Measurements from ENCODE around the gene GRHL3. TPM values are rescaled to one million over a fixed set of nuclear protein-coding genes. Genes with fewer than 3 reads are reported as not detected.

Gene GRHL3
- total and polyA plus RNA-seq, 4 donors, result 0.07 to 0.09 (median 0.09) TPM

DNA sequence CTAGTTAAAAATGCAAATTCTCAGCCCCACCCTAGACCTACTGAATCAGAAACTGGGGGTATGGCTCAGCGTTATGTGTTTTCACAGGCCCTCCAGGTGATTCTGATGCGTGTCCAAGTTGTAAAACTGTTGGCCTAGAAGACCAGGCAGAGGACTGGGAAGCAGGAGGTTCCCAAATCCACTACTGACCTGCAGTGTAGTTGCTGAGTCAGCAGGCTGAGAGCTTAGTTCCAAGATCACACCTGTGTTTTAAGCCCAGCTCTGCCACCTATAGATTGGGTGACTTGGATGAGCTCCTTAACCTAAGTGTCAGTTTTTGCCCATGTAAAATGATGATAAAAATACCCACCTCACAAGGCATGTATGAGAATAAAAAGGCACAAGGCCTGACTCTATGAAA, 4.1 kb downstream of the GRHL3 start:
- H3K9ac ChIP-seq (ENCODE audit: low read depth in 1 of 2, low read length in 2 of 2), result no peak overlapping the region
- 93% methylated on average over 2 of the region's 2 CpGs for WGBS
- H3K36me3 ChIP-seq (ENCODE audit: control insufficient read depth in 4 of 4, insufficient read depth in 3 of 4, low read depth in 1 of 4, low read length in 3 of 4), result no peaks in the 10 kb centered on the region
- TF ChIP-seq RXRA (IDR thresholded peaks at IDR 0.05), result no peak
- no peak for TF ChIP-seq HNF4A (conservative IDR thresholded peaks at IDR 0.05)
- TF ChIP-seq NR2F2 (IDR thresholded peaks at IDR 0.05), result no peak
- no peak for TF ChIP-seq ZBTB33 (IDR thresholded peaks at IDR 0.05)
- no peak for TF ChIP-seq YY1 (IDR thresholded peaks at IDR 0.05)
- no peak for TF ChIP-seq MAX (IDR thresholded peaks at IDR 0.05)
- no peak for TF ChIP-seq TAF1 (conservative IDR thresholded peaks at IDR 0.05)
- TF ChIP-seq HNF4G (IDR thresholded peaks at IDR 0.05), result no peak
- no peak for TF ChIP-seq FOXA2 (IDR thresholded peaks at IDR 0.05)
- TF ChIP-seq JUND (IDR thresholded peaks at IDR 0.05), result no peak
- TF ChIP-seq SP1 (IDR thresholded peaks at IDR 0.05), result no peak
- no peaks in the 10 kb centered on the region for H3K27me3 ChIP-seq (ENCODE audit: control insufficient read depth in 4 of 4, insufficient read depth in 4 of 4, low read length in 3 of 4)
- no peak overlapping the region for H3K27ac ChIP-seq (ENCODE audit: low read depth in 1 of 2, low read length in 2 of 2)
- peaks cover 7 to 27% (median 12%) of the 10 kb centered on the region in 4 donors for H3K4me1 ChIP-seq (ENCODE audit: control insufficient read depth in 4 of 4, insufficient read depth in 4 of 4, low read length in 3 of 4)
- no peak overlapping the region for H3K4me3 ChIP-seq (ENCODE audit: low read depth in 1 of 3, low read length in 3 of 3)
- no peak for DNase-seq (ENCODE audit: low spot score)
- H3K9me3 ChIP-seq (ENCODE audit: control insufficient read depth in 4 of 4, low read length in 3 of 4), result no peaks in the 10 kb centered on the region

GRCh38 chr1:24324903-24325302, 5.7 kb downstream of the GRHL3 start:
- no peaks in the 10 kb centered on the region for H3K9me3 ChIP-seq (ENCODE audit: control insufficient read depth in 4 of 4, low read length in 3 of 4)
- DNase-seq (ENCODE audit: low spot score), result no peak
- WGBS, result 93% methylated on average over 6 of the region's 6 CpGs
- no peak overlapping the region for H3K9ac ChIP-seq (ENCODE audit: low read depth in 1 of 2, low read length in 2 of 2)
- no peak overlapping the region for H3K4me3 ChIP-seq (ENCODE audit: low read depth in 1 of 3, low read length in 3 of 3)
- peaks cover 7 to 27% (median 9%) of the 10 kb centered on the region in 4 donors for H3K4me1 ChIP-seq (ENCODE audit: control insufficient read depth in 4 of 4, insufficient read depth in 4 of 4, low read length in 3 of 4)
- H3K27ac ChIP-seq (ENCODE audit: low read depth in 1 of 2, low read length in 2 of 2), result no peak overlapping the region
- no peaks in the 10 kb centered on the region for H3K36me3 ChIP-seq (ENCODE audit: control insufficient read depth in 4 of 4, insufficient read depth in 3 of 4, low read depth in 1 of 4, low read length in 3 of 4)
- TF ChIP-seq YY1 (IDR thresholded peaks at IDR 0.05) (no peak), TAF1 (conservative IDR thresholded peaks at IDR 0.05) (no peak), NR2F2 (IDR thresholded peaks at IDR 0.05) (no peak), RAD21 (IDR thresholded peaks at IDR 0.05) (no peak), FOXA1 (IDR thresholded peaks at IDR 0.05) (no peak), JUND (IDR thresholded peaks at IDR 0.05) (no peak), MAX (IDR thresholded peaks at IDR 0.05) (no peak), HNF4G (IDR thresholded peaks at IDR 0.05) (no peak), RXRA (IDR thresholded peaks at IDR 0.05) (no peak), ZBTB33 (IDR thresholded peaks at IDR 0.05) (no peak), SP1 (IDR thresholded peaks at IDR 0.05) (no peak), EGR1 (IDR thresholded peaks at IDR 0.05; ENCODE audit: low read depth in 2 of 2) (no peak), FOXA2 (IDR thresholded peaks at IDR 0.05) (no peak), CTCF (IDR thresholded peaks at IDR 0.05; ENCODE audit: low read depth, low read length, missing input control) (no peak)
- TF ChIP-seq, protein P1, sequence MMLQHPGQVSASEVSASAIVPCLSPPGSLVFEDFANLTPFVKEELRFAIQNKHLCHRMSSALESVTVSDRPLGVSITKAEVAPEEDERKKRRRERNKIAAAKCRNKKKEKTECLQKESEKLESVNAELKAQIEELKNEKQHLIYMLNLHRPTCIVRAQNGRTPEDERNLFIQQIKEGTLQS (IDR thresholded peaks at IDR 0.05), result no peak
- TF ChIP-seq, protein P2, sequence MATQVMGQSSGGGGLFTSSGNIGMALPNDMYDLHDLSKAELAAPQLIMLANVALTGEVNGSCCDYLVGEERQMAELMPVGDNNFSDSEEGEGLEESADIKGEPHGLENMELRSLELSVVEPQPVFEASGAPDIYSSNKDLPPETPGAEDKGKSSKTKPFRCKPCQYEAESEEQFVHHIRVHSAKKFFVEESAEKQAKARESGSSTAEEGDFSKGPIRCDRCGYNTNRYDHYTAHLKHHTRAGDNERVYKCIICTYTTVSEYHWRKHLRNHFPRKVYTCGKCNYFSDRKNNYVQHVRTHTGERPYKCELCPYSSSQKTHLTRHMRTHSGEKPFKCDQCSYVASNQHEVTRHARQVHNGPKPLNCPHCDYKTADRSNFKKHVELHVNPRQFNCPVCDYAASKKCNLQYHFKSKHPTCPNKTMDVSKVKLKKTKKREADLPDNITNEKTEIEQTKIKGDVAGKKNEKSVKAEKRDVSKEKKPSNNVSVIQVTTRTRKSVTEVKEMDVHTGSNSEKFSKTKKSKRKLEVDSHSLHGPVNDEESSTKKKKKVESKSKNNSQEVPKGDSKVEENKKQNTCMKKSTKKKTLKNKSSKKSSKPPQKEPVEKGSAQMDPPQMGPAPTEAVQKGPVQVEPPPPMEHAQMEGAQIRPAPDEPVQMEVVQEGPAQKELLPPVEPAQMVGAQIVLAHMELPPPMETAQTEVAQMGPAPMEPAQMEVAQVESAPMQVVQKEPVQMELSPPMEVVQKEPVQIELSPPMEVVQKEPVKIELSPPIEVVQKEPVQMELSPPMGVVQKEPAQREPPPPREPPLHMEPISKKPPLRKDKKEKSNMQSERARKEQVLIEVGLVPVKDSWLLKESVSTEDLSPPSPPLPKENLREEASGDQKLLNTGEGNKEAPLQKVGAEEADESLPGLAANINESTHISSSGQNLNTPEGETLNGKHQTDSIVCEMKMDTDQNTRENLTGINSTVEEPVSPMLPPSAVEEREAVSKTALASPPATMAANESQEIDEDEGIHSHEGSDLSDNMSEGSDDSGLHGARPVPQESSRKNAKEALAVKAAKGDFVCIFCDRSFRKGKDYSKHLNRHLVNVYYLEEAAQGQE (IDR thresholded peaks at IDR 0.05), result no peak
- no peaks in the 10 kb centered on the region for H3K27me3 ChIP-seq (ENCODE audit: control insufficient read depth in 4 of 4, insufficient read depth in 4 of 4, low read length in 3 of 4)
